Activated CD8-positive, alpha-beta memory T cell treated with anti-CD3 and anti-CD28 coated beads, Interleukin-2, amount 10 ng/mL, durations not matched to agents 7 days and 5 days (primary cell): ENCODE measurements around the gene BTBD10. TPM values are rescaled to one million over a fixed set of nuclear protein-coding genes. Genes with fewer than 3 reads are reported as not detected.

Source experiments
- ATAC-seq: fragments of 150-1000 bp; cut with Tn5 transposase; one replicate; pipeline ENCODE4 v1.10.0; 2021; ENCODE audit warnings: moderate library complexity
- CTCF ChIA-PET: fragments of 350-600 bp; sonication (Branson Sonifier 250); formaldehyde crosslinking; loops from one replicate; lab custom pipeline; 2021; ENCODE audit warnings: antibody characterized with exemption; lab: Charles Lee
- DNase-seq: peaks from one replicate; pipeline ENCODE4 v3.0.0-alpha.2; 2020
- H3K27ac Mint-ChIP-seq: one replicate; pipeline ENCODE4 v1.8.0; 2021; ENCODE audit warnings: mild to moderate bottlenecking, mixed read lengths
- H3K27me3 Mint-ChIP-seq: one replicate; pipeline ENCODE4 v1.8.0; 2021; ENCODE audit warnings: mixed read lengths
- H3K36me3 Mint-ChIP-seq: one replicate; pipeline ENCODE4 v1.8.0; 2021; ENCODE audit warnings: mild to moderate bottlenecking, mixed read lengths
- H3K4me1 Mint-ChIP-seq: one replicate; pipeline ENCODE4 v1.8.0; 2021; ENCODE audit warnings: mixed read lengths
- H3K4me3 Mint-ChIP-seq: one replicate; pipeline ENCODE4 v1.8.0; 2021; ENCODE audit warnings: mild to moderate bottlenecking, moderate library complexity, mixed read lengths
- H3K9me3 Mint-ChIP-seq: one replicate; pipeline ENCODE4 v1.8.0; 2022; ENCODE audit warnings: low read depth, mixed read lengths
- total RNA-seq, 2 experiments: library from RNA; stranded (reverse); gene quantifications; one replicate each; pipeline ENCODE4 v1.2.3, GENCODE V29; 2021

The BTBD10 gene
- total RNA-seq, 2 experiments from 2014 or later, result 19.5 to 23.9 TPM

DNA sequence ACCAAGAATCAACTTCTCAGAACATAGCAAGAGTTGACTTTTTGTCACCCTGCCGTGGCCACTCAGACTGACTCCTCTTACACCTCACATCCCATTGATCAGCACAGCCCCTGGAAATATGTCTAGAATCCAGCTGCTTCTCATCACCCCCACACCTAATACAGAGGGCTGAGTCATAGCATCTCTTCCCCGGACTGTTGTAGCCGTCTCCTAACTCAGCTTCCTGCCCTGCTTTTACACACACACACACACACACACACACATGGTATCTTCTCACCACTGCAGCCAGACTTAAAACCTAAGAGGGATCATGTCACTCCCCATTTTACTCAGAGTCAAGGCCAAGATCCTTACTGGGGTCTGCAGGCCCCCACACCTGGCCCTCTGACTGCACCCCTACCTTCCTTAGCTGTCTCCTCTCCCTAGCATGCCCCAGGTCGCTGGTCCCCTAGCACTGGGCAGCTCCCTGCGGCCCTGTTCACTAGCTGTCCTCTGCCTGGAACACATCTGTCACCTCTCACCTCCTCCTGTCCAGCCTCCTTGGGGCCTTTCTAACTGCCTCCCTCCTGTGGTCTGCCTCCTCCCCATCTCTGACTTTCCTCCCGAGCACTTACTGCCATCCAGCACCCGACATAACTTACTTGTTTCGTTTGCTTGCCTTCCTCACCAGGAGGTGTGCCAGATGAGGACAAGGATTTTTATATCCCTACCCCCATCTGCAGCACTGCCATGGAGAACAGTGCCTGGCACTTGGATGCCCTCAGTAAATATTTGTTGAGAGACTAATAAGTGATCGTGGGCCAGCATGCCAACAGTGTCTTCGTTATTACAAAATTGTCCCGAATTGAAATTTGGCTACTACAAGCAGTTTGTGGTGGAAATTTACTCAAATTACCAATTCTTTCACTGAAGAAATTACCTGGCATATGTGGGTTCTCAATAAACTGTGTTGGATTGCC, 123.5 kb downstream of the BTBD10 start:
- H3K27me3 Mint-ChIP-seq, result no peaks in the 10 kb centered on the region
- DNase-seq, result peak; percentile 71
- H3K9me3 Mint-ChIP-seq, result no peaks in the 10 kb centered on the region
- H3K4me1 Mint-ChIP-seq, result peaks cover 67% of the 10 kb centered on the region
- peak overlapping the region; percentile 74 for H3K4me3 Mint-ChIP-seq
- H3K27ac Mint-ChIP-seq, result peak overlapping the region; percentile 95
- ATAC-seq, result peak; percentile 66
- peaks cover 9% of the 10 kb centered on the region for H3K36me3 Mint-ChIP-seq
- CTCF ChIA-PET, result interaction anchor here (0.8 to 6.9 kb wide), 7 partner anchors 17 to 129 kb away, joined by 3 to 63 read pairs (median 4); no protein-coding TSS in a partner anchor

DNA sequence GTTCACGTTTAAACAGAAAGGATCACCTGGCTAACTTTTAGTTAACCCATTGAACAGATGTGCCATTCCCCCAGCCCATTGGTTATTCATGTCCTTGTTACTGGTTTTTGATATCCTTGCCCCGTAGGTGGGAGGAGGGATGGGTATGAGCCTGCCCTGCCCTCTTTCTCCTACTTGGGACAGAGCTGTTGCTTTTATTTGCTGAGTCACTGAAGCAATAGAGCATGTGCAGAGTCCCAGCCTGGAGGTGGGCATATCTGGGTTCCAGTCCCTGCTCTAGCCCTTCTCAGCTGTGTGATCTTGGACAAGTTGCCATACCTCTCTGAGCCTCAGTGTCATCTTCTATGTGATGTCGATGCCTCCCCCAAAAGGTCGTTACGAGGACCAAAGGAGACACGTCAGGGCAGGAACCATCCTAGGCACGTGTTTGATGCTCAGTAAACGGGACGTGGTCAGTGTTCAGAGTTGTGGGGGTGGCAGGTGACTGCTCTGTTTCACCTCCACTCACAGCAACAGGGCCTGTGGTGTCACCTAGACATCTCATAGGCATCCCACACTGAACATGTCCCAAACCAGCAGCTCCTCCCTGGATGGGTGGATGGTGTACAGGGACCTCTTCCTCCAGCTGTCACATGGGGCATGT, 124.5 kb downstream of the BTBD10 start:
- Mint-ChIP-seq H3K36me3 (peaks cover 6% of the 10 kb centered on the region), H3K27ac (peak overlapping the region; percentile 95), H3K9me3 (no peaks in the 10 kb centered on the region), H3K4me1 (peaks cover 71% of the 10 kb centered on the region), H3K27me3 (no peaks in the 10 kb centered on the region), H3K4me3 (peak overlapping the region; percentile 74)
- DNase-seq, result peak; percentile 81
- CTCF ChIA-PET, result interaction anchor here (0.8 to 6.9 kb wide), 18 partner anchors 16 to 131 kb away, joined by 3 to 63 read pairs (median 4); no protein-coding TSS in a partner anchor
- peak; percentile 61 for ATAC-seq

DNA sequence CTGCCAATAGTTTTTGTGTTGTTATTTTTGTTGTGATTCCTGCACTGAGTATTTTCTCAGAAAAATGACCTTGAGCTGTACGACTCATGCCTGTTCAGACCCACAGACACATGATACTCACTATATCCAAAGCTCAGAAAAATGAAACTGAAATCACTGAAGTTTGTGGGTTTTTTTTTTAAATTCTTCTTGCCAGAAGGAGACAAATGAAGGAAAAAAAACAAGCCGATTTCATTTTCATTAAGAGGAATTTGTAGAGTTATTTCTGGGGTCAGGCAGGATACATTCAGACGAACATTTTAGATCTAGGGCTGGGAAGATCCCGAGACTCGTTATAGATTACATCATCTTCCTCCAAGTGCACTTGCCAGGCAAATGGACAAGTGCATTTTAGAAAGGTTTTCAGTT, 125.0 kb downstream of the BTBD10 start:
- Mint-ChIP-seq H3K36me3 (peaks cover 6% of the 10 kb centered on the region), H3K4me1 (peaks cover 77% of the 10 kb centered on the region), H3K27ac (peak overlapping the region; percentile 95), H3K4me3 (peak overlapping the region; percentile 74), H3K9me3 (no peaks in the 10 kb centered on the region), H3K27me3 (no peaks in the 10 kb centered on the region)
- CTCF ChIA-PET, result interaction anchor here (0.7 to 6.9 kb wide), 18 partner anchors 14 to 131 kb away, joined by 3 to 63 read pairs (median 4); no protein-coding TSS in a partner anchor
- no peak for DNase-seq
- peak; percentile 57 for ATAC-seq

Other genes starting within 250 kb of the BTBD10 start
- 10 to 100 TPM; 56.8 to 81.8 TPM for gene BMAL1, start 185.4 kb downstream of the BTBD10 start, total RNA-seq
- not detected for gene PTH, start 32.8 kb upstream of the BTBD10 start, total RNA-seq
- 10 to 100 TPM; 56.9 to 57.0 TPM for gene FAR1, start 205.4 kb upstream of the BTBD10 start, total RNA-seq